HCT116 (cell line): Measurements from ENCODE around the gene YPEL3. TPM values are rescaled to one million over a fixed set of nuclear protein-coding genes. Genes with fewer than 3 reads are reported as not detected.
A peak's percentile ranks its signal among the peaks of the same experiment; 100 is the strongest.

ENCODE experiments used
- ATAC-seq: fragments of 200-7000 bp; cut with Tn5 transposase; 2 replicates; pipeline ENCODE4 v1.9.1; 2020; ENCODE audit warnings: mild to moderate bottlenecking, moderate library complexity
- BruUV-seq: library from RNA; stranded (reverse); fragments of 400-500 nt; replicated peaks from 2 replicates; lab custom pipeline; 2021; lab: Mats Ljungman, UMichigan
- CTCF ChIA-PET: fragments of 300-600 bp; sonication (Branson Sonifier 250); formaldehyde crosslinking; loops from one replicate; lab custom pipeline; 2021; ENCODE audit warnings: antibody characterized with exemption; lab: Charles Lee
- POLR2A ChIA-PET: fragments of 300-600, 350-600 bp; sonication (Branson Sonifier 250); formaldehyde crosslinking; loops from one replicate; lab custom pipeline; 2021; ENCODE audit warnings: antibody characterized with exemption; lab: Charles Lee
- RAD21 ChIA-PET, 2 experiments: fragments of 300-600 bp; sonication (Branson Sonifier 250); formaldehyde crosslinking; loops; one replicate each; lab custom pipeline; 2023; ENCODE audit warnings: low total read pairs in 2 of 2; ENCODE audit not compliant: uncharacterized antibody in 2 of 2, unreplicated experiment in 2 of 2, low non-redundant PET in 1 of 2; lab: Charles Lee
- DNase-seq: peaks from one replicate; pipeline ENCODE4 v3.0.0-alpha.2; 2010; ENCODE audit warnings: low read depth, low spot score
- H2AFZ ChIP-seq: fragments of 200-600 bp; shearing (Covaris generic), sonication (generic); 2 replicates; pipeline ENCODE4 v1.6.1; 2017; ENCODE audit warnings: low read depth, mixed run types, mixed read lengths, antibody characterized with exemption, low read length; ENCODE audit not compliant: poor library complexity, severe bottlenecking
- H3K27ac ChIP-seq: 2 replicates; pipeline ENCODE4 v1.5.1; 2012; ENCODE audit warnings: low read depth, low read length
- H3K27me3 ChIP-seq: fragments of 200-600 bp; sonication (generic); 2 replicates; pipeline ENCODE4 v1.6.1; 2016; ENCODE audit warnings: mixed run types, low read length, mixed read lengths; ENCODE audit not compliant: insufficient read depth
- H3K36me3 ChIP-seq, 2 experiments: fragments of 200-500 bp in 1 of 2; fragments of 200-600 bp in 1 of 2; sonication (Bioruptor generic) in 1 of 2; sonication (generic) in 1 of 2; 2 replicates each; pipeline versions ENCODE4 v1.5.1 to v1.6.1; 2014 to 2016; ENCODE audit warnings: low read length in 2 of 2, inconsistent platforms in 1 of 2, mixed read lengths in 1 of 2, mixed run types in 1 of 2; ENCODE audit not compliant: insufficient read depth in 2 of 2, control insufficient read depth in 1 of 2
- H3K4me1 ChIP-seq, 2 experiments: fragments of 200-600 bp in 1 of 2; sonication (generic) in 1 of 2; 2 replicates each; pipeline versions ENCODE4 v1.5.1 to v1.6.1; 2012 to 2017; ENCODE audit warnings: low read length in 2 of 2, inconsistent platforms in 1 of 2, mild to moderate bottlenecking in 1 of 2, mixed read lengths in 1 of 2, mixed run types in 1 of 2, moderate library complexity in 1 of 2; ENCODE audit not compliant: insufficient read depth in 2 of 2, control insufficient read depth in 1 of 2
- H3K4me2 ChIP-seq: fragments of 200-600 bp; sonication (generic); 2 replicates; pipeline ENCODE4 v1.6.1; 2017; ENCODE audit warnings: mixed run types, low read length, mixed read lengths
- H3K4me3 ChIP-seq, 2 experiments: fragments of 200-600 bp in 1 of 2; sonication (generic) in 1 of 2; replicated peaks in 1 of 2; 2 replicates each; pipeline ENCODE4 v1.5.1; 2011 to 2016; ENCODE audit warnings: low read length in 2 of 2, control low read depth in 1 of 2, low read depth in 1 of 2, mild to moderate bottlenecking in 1 of 2, mixed read lengths in 1 of 2, mixed run types in 1 of 2
- H3K79me2 ChIP-seq: fragments of 200-600 bp; sonication (generic); 2 replicates; pipeline ENCODE4 v1.6.1; 2017; ENCODE audit warnings: mild to moderate bottlenecking, mixed run types, low read length, moderate library complexity, mixed read lengths; ENCODE audit not compliant: insufficient read depth
- H3K9ac ChIP-seq: fragments of 200-600 bp; sonication (generic); 2 replicates; pipeline ENCODE4 v1.6.1; 2016; ENCODE audit warnings: low read length, mixed read lengths
- H3K9me2 ChIP-seq: fragments of 200-600 bp; sonication (generic), shearing (Covaris generic); 2 replicates; pipeline ENCODE4 v1.6.1; 2017; ENCODE audit warnings: mixed run types, mild to moderate bottlenecking, moderate library complexity; ENCODE audit not compliant: insufficient read depth
- H3K9me3 ChIP-seq, 2 experiments: fragments of 200-500 bp in 1 of 2; fragments of 200-600 bp in 1 of 2; sonication (Bioruptor generic) in 1 of 2; sonication (generic) in 1 of 2; 2 replicates each; pipeline ENCODE4 v1.6.1; 2014 to 2017; ENCODE audit warnings: low read length in 2 of 2, mixed read lengths in 2 of 2, inconsistent platforms in 1 of 2, low read depth in 1 of 2, mild to moderate bottlenecking in 1 of 2, mixed run types in 1 of 2, moderate library complexity in 1 of 2; ENCODE audit not compliant: control insufficient read depth in 1 of 2, insufficient read depth in 1 of 2
- H4K20me1 ChIP-seq: fragments of 200-600 bp; sonication (generic), shearing (Covaris generic); 2 replicates; pipeline ENCODE4 v1.6.1; 2017; ENCODE audit warnings: mixed run types, mild to moderate bottlenecking, moderate library complexity; ENCODE audit not compliant: insufficient read depth
- CBX3 ChIP-seq: IDR thresholded peaks from 2 replicates; pipeline ENCODE4 v1.6.1; 2012; ENCODE audit warnings: low read depth
- CEBPB ChIP-seq: IDR thresholded peaks from 2 replicates; pipeline ENCODE4 v1.6.1; 2012; ENCODE audit warnings: low read depth
- EGR1 ChIP-seq: IDR thresholded peaks from 2 replicates; pipeline ENCODE4 v1.6.1; 2012; ENCODE audit warnings: low read depth
- ELF1 ChIP-seq: IDR thresholded peaks from 2 replicates; pipeline ENCODE4 v1.6.1; 2012; ENCODE audit warnings: low read depth, borderline replicate concordance
- EZH2 ChIP-seq: fragments of 200-600 bp; sonication (generic); IDR thresholded peaks from 2 replicates; pipeline ENCODE4 v1.6.1; 2017; ENCODE audit warnings: antibody characterized with exemption, mixed run types
- EZH2phosphoT487 ChIP-seq: fragments of 200-600 bp; IDR thresholded peaks from 2 replicates; pipeline ENCODE4 v1.6.1; 2018; ENCODE audit warnings: antibody characterized with exemption, borderline replicate concordance
- FOSL1 ChIP-seq: IDR thresholded peaks from 2 replicates; pipeline ENCODE4 v1.6.1; 2012; ENCODE audit warnings: low read depth
- JUND ChIP-seq: IDR thresholded peaks from 2 replicates; pipeline ENCODE4 v1.6.1; 2012
- POLR2A ChIP-seq: IDR thresholded peaks from 2 replicates; pipeline ENCODE4 v1.7.0; 2011; ENCODE audit warnings: borderline replicate concordance; ENCODE audit not compliant: insufficient read depth, insufficient read length; ENCODE audit errors: extremely low read depth
- RAD21 ChIP-seq: IDR thresholded peaks from 2 replicates; pipeline ENCODE4 v1.6.1; 2012; ENCODE audit warnings: low read depth, mild to moderate bottlenecking
- REST ChIP-seq: IDR thresholded peaks from 2 replicates; pipeline ENCODE4 v1.6.1; 2012; ENCODE audit warnings: low read depth
- SIN3A ChIP-seq: IDR thresholded peaks from 2 replicates; pipeline ENCODE4 v1.6.1; 2012; ENCODE audit warnings: low read depth
- SP1 ChIP-seq: IDR thresholded peaks from 2 replicates; pipeline ENCODE4 v1.6.1; 2012; ENCODE audit warnings: low read depth
- SRF ChIP-seq: IDR thresholded peaks from 2 replicates; pipeline ENCODE4 v1.6.1; 2012; ENCODE audit warnings: low read depth
- TCF7L2 ChIP-seq: IDR thresholded peaks from 2 replicates; pipeline ENCODE4 v1.7.0; 2011; ENCODE audit warnings: borderline replicate concordance, inconsistent platforms; ENCODE audit not compliant: insufficient read depth, insufficient read length; ENCODE audit errors: extremely low read depth
- YY1 ChIP-seq: IDR thresholded peaks from 2 replicates; pipeline ENCODE4 v1.6.1; 2011; ENCODE audit warnings: low read length, low read depth, moderate library complexity, mild to moderate bottlenecking; ENCODE audit not compliant: insufficient replicate concordance; ENCODE audit errors: extremely low read depth
- ZFX ChIP-seq: fragments of 450-650 bp; IDR thresholded peaks from 2 replicates; pipeline ENCODE4 v1.6.1; 2017
- ZNF274 ChIP-seq: fragments of 200-500 bp; sonication (Bioruptor generic); IDR thresholded peaks from 2 replicates; pipeline ENCODE4 v1.6.1; 2014; ENCODE audit warnings: mild to moderate bottlenecking, low read depth, low read length, inconsistent platforms
- intact Hi-C: fragments of 100-400 bp; cut with micrococcal nuclease; formaldehyde crosslinking; loops from 2 replicates; pipeline ENCODE4 v1.10.0; 2022
- total RNA-seq: library from RNA; stranded (reverse); gene quantifications from one replicate; pipeline ENCODE4 v1.2.1, GENCODE V29; 2021; ENCODE audit not compliant: unreplicated experiment

YPEL3 gene
- total RNA-seq, 1 experiment from 2014 or later: 10.9 TPM

- Histone ChIP-seq H4K20me1 (no peaks in the 10 kb centered on the region), H3K4me2 (no peak overlapping the region), H3K36me3 (no peaks in the 10 kb centered on the region; a peak in 1 of 4 replicates), H3K27me3 (no peaks in the 10 kb centered on the region), H3K4me3 (no peak overlapping the region), H3K9me2 (no peaks in the 10 kb centered on the region), H3K9me3 (no peaks in the 10 kb centered on the region), H3K4me1 (peaks cover 10 to 21% of the 10 kb centered on the region in 2 experiments), H3K79me2 (no peaks in the 10 kb centered on the region), H3K27ac (no peak overlapping the region), H2AFZ (no peak overlapping the region), H3K9ac (no peak overlapping the region)
- ChIA-PET RAD21 (no interaction called here), POLR2A (interaction anchor here (0.7 kb wide), 1 partner anchor 1022 kb away, joined by 3 read pairs; no protein-coding TSS in a partner anchor), CTCF (interaction anchor here (1.1 kb wide), 1 partner anchor 9 kb away, joined by 3 read pairs; no protein-coding TSS in a partner anchor)
- ATAC-seq: no peak
- no peak for TF ChIP-seq ZNF274
- intact Hi-C loops: no loop called here
- no TSS peak for BruUV-seq
- no peak for DNase-seq
Measured at GRCh38 chr16:30120340-30121105, 24.5 kb upstream of the YPEL3 start.

- TF ChIP-seq EZH2 (no peak), TCF7L2 (no peak), EZH2phosphoT487 (no peak), SRF (no peak), POLR2A (no peak), JUND (no peak), RAD21 (no peak), REST (no peak), EGR1 (no peak), CEBPB (no peak), ZNF274 (no peak), YY1 (no peak), FOSL1 (no peak), ZFX (no peak), CBX3 (no peak), SP1 (no peak), ELF1 (no peak), SIN3A (no peak)
- ChIA-PET CTCF (no interaction called here), RAD21 (no interaction called here), POLR2A (no interaction called here)
- no peak for ATAC-seq
- no peak overlapping the region for H2AFZ ChIP-seq
- no peak overlapping the region for H3K27ac ChIP-seq
- H3K4me2 ChIP-seq: no peak overlapping the region
- no peaks in the 10 kb centered on the region for H3K27me3 ChIP-seq
- H3K9me3 ChIP-seq: no peaks in the 10 kb centered on the region
- intact Hi-C loops: no loop called here
- H3K9ac ChIP-seq: no peak overlapping the region
- H3K4me1 ChIP-seq: peaks cover 15 to 28% of the 10 kb centered on the region in 2 experiments
- H3K9me2 ChIP-seq: no peaks in the 10 kb centered on the region
- no peak for DNase-seq
- BruUV-seq: TSS peak; percentile 22
- H3K79me2 ChIP-seq: no peaks in the 10 kb centered on the region
- H4K20me1 ChIP-seq: no peaks in the 10 kb centered on the region
- H3K36me3 ChIP-seq: no peaks in the 10 kb centered on the region; a peak in 1 of 4 replicates
- H3K4me3 ChIP-seq: no peak overlapping the region
Measured at GRCh38 chr16:30119428-30119827, 23.4 kb upstream of the YPEL3 start.
